Chondrocyte (in vitro differentiated cells): Measurements from ENCODE around the gene NFKBIE. TPM values are rescaled to one million over a fixed set of nuclear protein-coding genes. Genes with fewer than 3 reads are reported as not detected.

Experiments
- total RNA-seq: library from RNA; stranded (reverse); gene quantifications from 3 replicates; pipeline ENCODE4 v1.2.1, GENCODE V29; 2021

NFKBIE gene
- total RNA-seq, 1 donor from 2014 or later: 6.2 TPM

Other genes starting within 250 kb of the NFKBIE start
- 35.1 to 38.7 TPM (median 35.5 TPM) in 3 replicates for gene MRPL14, start 138.1 kb downstream of the NFKBIE start, total RNA-seq
- 36.2 to 40.7 TPM (median 40.3 TPM) in 3 replicates for gene TMEM63B, start 138.0 kb downstream of the NFKBIE start, total RNA-seq
- gene CAPN11, start 106.7 kb downstream of the NFKBIE start, total RNA-seq: 0.07 TPM in 1 of 3 replicates, not detected in the others
- not detected in 3 replicates for gene MYMX, start 48.6 kb downstream of the NFKBIE start, total RNA-seq
- 161 to 231 TPM (median 221 TPM) in 3 replicates for gene SLC29A1, start 42.0 kb downstream of the NFKBIE start, total RNA-seq
- 508 to 805 TPM (median 512 TPM) in 3 replicates for gene HSP90AB1, start 18.4 kb downstream of the NFKBIE start, total RNA-seq
- 71.5 to 83.1 TPM (median 75.7 TPM) in 3 replicates for gene SLC35B2, start 8.0 kb downstream of the NFKBIE start, total RNA-seq
- 0.05 TPM in 1 of 3 replicates, not detected in the others for gene TMEM151B, start 4.9 kb upstream of the NFKBIE start, total RNA-seq
- gene AARS2, start 47.8 kb upstream of the NFKBIE start, total RNA-seq: 7.9 to 14.9 TPM (median 8.6 TPM) in 3 replicates
- not detected in 3 replicates for gene SPATS1, start 77.1 kb upstream of the NFKBIE start, total RNA-seq
- 18.4 to 23.2 TPM (median 19.0 TPM) in 3 replicates for gene CDC5L, start 122.2 kb upstream of the NFKBIE start, total RNA-seq